TTC549 (cell line): ENCODE data around the gene PLSCR3.
"Not testable (repeated sequence)": the region's sequence is repeated elsewhere in the genome, so short reads cannot be mapped to it uniquely, and the experiment has no call there.

ENCODE experiments used
- FAIRE-seq: peaks from 2 replicates; lab custom pipeline; 2012; peaks lifted over from hg19 to GRCh38; lab: Jason Lieb, UNC

Gene PLSCR3

GRCh38 chr17:7380321-7380720, 14.0 kb downstream of the PLSCR3 start:
- FAIRE-seq: no peak

- no peak for FAIRE-seq
Observed at GRCh38 chr17:7379134-7379533, 15.2 kb downstream of the PLSCR3 start.

- FAIRE-seq: no peak
Observed at GRCh38 chr17:7374353-7374752, 20.0 kb downstream of the PLSCR3 start.

GRCh38 chr17:7370853-7371252, 23.5 kb downstream of the PLSCR3 start:
- FAIRE-seq: no peak

- FAIRE-seq: no peak
Observed at GRCh38 chr17:7369825-7370224, 24.5 kb downstream of the PLSCR3 start.

GRCh38 chr17:7368599-7368994, 25.7 kb downstream of the PLSCR3 start:
- not testable (repeated sequence) for FAIRE-seq

GRCh38 chr17:7367918-7368598, 26.3 kb downstream of the PLSCR3 start:
- no peak for FAIRE-seq

- no peak for FAIRE-seq
Observed at GRCh38 chr17:7367083-7367482, 27.2 kb downstream of the PLSCR3 start.

GRCh38 chr17:7365963-7366362, 28.4 kb downstream of the PLSCR3 start:
- not testable (repeated sequence) for FAIRE-seq

- FAIRE-seq: no peak
Observed at GRCh38 chr17:7363311-7363710, 31.0 kb downstream of the PLSCR3 start.

- FAIRE-seq: no peak
Observed at GRCh38 chr17:7361906-7362305, 32.4 kb downstream of the PLSCR3 start.

- FAIRE-seq: no peak
Observed at GRCh38 chr17:7357381-7357780, 36.9 kb downstream of the PLSCR3 start.

GRCh38 chr17:7356756-7357155, 37.6 kb downstream of the PLSCR3 start:
- FAIRE-seq: no peak

GRCh38 chr17:7356072-7356549, 38.2 kb downstream of the PLSCR3 start:
- FAIRE-seq: no peak

GRCh38 chr17:7355573-7355972, 38.8 kb downstream of the PLSCR3 start:
- FAIRE-seq: no peak

GRCh38 chr17:7355053-7355452, 39.3 kb downstream of the PLSCR3 start, which contains the start of gene TMEM95:
Gene TMEM95, plus strand, starts transcription at chr17:7355156. Its CDS starts 49 bp downstream, at chr17:7355205.
- no peak for FAIRE-seq

GRCh38 chr17:7354262-7354843, 40.0 kb downstream of the PLSCR3 start:
- FAIRE-seq: no peak

GRCh38 chr17:7352910-7353635, 41.3 kb downstream of the PLSCR3 start:
- no peak for FAIRE-seq

- no peak for FAIRE-seq
Observed at GRCh38 chr17:7352503-7352889, 41.8 kb downstream of the PLSCR3 start.

- FAIRE-seq: no peak
Observed at GRCh38 chr17:7351665-7352502, 42.4 kb downstream of the PLSCR3 start, which contains the start of gene KCTD11. Gene KCTD11, plus strand, starts transcription at chr17:7352162.

- no peak for FAIRE-seq
Observed at GRCh38 chr17:7348478-7349242, 45.7 kb downstream of the PLSCR3 start.
